GM12872 (cell line): ENCODE measurements around the gene LYZL4.

Experiments used
- TF ChIP-seq, protein P1 (sequence below): IDR thresholded peaks from 3 replicates; pipeline ENCODE4 v1.5.1; 2011; ENCODE audit warnings: low read depth, mild to moderate bottlenecking, low read length, moderate library complexity; ENCODE audit not compliant: insufficient read depth

The LYZL4 gene

DNA sequence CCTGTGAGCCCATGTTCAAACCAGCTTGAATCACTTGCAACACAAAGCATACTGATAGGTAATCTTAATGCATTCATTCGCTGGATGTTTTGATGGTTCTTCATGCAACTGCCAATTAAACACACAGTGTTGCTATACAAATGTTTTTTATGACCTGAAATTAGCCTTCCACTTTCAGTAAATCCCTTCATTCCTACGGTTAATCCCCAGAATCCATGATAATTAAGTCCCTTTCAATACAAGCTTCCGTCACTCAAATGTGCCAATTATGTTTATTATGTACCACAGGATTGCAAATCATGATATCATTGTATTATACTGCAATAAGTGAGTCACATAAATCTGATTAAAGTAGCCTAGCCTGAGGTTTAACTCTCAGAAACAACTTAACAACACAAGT lies 14.5 kb upstream of the LYZL4 start:
- TF ChIP-seq, protein P1, sequence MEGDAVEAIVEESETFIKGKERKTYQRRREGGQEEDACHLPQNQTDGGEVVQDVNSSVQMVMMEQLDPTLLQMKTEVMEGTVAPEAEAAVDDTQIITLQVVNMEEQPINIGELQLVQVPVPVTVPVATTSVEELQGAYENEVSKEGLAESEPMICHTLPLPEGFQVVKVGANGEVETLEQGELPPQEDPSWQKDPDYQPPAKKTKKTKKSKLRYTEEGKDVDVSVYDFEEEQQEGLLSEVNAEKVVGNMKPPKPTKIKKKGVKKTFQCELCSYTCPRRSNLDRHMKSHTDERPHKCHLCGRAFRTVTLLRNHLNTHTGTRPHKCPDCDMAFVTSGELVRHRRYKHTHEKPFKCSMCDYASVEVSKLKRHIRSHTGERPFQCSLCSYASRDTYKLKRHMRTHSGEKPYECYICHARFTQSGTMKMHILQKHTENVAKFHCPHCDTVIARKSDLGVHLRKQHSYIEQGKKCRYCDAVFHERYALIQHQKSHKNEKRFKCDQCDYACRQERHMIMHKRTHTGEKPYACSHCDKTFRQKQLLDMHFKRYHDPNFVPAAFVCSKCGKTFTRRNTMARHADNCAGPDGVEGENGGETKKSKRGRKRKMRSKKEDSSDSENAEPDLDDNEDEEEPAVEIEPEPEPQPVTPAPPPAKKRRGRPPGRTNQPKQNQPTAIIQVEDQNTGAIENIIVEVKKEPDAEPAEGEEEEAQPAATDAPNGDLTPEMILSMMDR = no peak

DNA sequence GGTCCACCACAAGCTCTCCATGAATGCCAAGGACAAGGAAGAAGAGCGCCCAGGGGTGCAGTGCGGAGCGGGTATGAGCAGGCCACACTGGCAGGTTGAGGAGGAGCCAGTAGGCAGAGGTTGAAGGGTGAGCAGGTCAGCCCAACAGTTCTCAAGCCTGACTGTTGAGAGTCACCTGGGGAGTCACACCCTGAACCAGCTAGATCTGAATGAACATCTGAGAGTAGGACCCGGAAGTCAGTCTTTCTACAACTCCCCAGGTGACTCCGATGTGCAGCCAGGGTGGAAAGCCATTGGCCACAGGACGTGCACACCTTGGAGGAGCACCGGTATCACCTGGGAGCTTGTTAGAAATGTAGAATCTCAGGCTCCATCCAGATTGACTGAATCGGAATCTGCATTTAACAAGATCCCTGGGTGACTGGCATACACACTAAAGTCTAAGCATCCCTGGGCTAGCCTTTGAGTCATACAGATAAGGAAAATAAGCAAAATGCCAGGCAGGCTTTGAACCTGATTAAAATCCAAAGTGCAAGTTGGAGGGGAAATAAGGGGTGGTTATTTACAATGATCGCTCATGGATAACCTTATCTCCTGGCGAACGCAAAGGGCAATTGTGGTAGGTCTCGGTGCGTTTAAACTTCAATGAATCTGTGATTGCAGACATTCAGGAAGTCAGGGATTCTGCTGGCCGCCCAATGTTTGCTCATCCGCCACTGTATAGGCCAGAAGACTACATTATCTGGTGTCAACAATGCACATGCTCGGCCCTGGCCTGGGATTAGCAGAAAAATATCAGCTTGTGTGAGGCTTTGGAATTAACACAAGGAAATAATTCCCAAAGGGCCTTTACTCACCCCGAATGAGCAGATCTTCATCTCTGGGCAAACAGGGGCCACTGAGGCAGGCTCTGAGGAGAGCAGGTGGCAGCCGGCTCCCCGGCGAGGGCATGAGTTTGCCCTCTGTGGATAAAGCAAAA lies 11.7 kb upstream of the LYZL4 start:
- TF ChIP-seq, protein P1 = no peak

DNA sequence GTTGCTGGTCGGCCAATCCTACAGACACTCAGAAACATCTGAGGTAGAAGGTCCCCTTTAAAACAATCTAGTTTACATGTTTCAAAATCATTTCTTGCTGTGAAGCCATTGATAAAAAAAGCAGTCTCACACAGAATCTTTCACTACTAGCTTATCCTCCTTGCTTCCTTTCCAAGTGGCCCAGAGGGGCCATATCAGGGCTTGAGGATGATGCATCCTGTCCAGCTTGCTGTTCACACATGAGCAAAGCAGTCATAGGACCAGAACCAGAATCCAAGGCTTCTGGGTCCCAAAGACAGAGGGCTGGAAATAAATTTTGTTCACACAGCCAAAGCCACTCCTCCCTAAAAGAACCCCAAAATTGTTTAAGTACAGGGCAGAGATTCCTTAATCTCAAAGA lies 9.2 kb upstream of the LYZL4 start:
- TF ChIP-seq, protein P1 = no peak

DNA sequence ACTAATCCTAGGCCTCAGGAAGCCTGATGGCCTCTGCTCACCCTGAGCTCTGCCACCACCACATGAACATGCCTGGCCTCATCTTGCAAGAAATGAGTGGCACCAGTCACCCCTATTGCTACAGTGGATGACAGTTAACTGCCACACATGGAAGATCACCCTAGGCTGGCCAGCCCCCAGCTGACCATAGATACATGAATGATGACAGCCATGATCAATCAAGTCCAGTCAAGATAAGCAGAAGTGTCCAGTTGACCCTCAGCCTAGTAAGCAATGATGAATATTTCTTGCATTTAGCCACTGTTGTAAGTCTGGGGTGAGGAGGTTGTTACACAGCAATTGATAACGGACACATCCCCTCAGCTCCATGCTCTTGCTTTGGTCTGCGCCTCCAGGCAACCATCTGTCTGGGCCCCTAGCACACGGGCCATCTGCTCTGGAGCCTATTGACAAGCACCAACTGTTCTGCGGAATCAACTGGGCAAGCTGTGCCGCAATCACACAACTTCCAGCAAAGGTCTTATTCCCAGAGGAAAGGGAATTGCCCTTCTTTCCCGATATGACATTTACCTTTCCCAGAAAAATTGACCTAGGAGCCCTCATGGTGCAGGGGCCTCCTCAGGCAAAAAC lies 2.2 kb upstream of the LYZL4 start:
- TF ChIP-seq, protein P1 = no peak

DNA sequence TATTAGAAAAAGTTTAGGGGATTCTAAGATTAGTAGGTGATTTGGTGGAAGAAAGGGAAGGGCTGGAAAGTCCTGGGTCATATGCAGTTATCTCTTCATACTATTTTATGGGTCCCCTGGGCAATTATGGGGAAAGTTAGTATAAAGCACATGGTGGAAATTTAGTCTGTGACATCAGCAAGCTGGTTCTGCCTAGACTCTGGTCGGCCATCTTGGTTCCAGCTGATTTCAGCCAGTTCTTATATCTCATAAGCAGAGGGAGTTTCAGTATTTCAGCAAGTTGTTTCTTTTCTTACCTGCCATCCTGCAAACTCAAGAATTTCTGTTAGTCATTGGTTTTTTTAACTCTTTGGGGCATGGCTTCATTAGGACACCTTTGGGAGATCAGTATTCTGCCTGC lies 1.0 kb upstream of the LYZL4 start:
- TF ChIP-seq, protein P1 = no peak

DNA sequence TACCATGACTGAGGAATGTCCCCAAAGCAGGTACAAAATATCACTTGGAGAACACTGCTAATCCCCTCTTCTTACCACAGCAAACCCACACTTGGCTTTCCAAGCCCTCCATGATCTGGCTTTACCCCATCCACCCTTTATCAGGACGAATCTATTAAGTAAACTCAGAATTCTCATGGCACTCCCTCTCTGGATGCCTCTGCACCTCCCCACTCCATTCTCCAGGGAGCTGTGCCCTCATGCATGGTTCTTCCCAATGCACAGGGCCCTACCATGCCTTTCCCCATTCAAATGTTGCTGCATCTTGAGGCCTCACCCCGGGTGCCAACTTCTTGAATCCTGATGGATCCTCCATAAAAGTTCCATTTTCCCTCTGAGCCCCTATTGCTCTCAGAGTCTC lies 2.3 kb downstream of the LYZL4 start:
- TF ChIP-seq, protein P1 = no peak

DNA sequence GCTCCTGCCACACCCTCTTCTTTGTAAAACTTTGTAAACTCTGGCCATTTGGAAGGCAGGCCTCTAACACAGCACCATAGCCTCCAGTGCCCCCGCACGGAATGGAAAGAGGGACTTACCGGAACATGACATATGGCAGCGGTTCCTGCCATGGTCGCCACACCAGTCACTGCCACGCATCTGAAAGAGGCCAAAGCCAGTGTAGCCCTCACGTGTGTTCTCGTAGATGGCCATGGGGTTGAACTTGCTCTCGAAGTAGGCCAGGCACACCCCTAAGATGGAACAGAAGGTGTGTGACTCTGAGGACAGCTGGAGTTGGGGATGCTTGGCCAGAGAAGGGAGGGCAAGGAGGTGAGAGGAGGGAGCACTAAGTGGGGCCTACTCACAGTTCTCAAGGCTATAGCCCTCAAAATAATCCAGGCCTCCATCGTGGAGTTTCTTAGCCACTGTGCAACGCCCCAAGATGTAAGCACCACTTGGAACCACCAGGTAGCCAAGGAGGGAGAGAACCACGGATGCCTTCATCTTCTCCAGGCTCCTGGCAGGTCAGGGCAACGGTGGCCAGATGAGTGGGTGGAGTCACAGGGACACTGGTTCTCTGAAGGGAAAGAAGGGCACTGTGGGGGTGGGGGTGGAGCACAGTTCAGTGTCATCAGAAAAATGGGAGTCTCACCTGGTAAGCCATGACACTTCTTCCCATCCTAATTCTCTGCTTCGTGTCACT lies 3.5 kb downstream of the LYZL4 start:
- TF ChIP-seq, protein P1 = no peak
